GM12872 (cell line): ENCODE results near the gene VTI1A.

Experiments used
- TF ChIP-seq, protein P1 (sequence below): IDR thresholded peaks from 3 replicates; pipeline ENCODE4 v1.5.1; 2011; ENCODE audit warnings: low read depth, mild to moderate bottlenecking, low read length, moderate library complexity; ENCODE audit not compliant: insufficient read depth

VTI1A gene

DNA sequence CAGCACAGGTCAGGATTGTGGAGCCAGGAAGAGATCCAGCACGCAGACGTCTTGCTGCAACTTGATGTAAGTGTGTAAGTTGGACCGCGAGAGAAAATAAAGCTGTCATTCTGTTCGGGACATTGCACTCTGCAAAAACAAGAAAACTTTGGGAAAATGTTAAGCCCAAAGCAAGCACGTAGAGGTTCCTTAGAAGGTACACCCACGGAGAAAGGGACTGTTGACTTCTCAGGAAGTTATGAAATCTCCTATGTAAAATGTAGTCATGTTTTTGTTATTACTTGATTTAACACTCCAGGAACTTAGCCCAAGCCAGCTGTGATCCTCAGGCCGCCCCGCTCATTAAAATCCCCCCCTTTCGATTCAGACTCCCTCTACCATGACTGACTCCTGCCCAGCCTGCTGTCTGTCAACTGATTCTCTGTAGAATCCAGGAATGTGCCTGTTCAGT is 307.0 kb downstream of the VTI1A start:
- TF ChIP-seq, protein P1, sequence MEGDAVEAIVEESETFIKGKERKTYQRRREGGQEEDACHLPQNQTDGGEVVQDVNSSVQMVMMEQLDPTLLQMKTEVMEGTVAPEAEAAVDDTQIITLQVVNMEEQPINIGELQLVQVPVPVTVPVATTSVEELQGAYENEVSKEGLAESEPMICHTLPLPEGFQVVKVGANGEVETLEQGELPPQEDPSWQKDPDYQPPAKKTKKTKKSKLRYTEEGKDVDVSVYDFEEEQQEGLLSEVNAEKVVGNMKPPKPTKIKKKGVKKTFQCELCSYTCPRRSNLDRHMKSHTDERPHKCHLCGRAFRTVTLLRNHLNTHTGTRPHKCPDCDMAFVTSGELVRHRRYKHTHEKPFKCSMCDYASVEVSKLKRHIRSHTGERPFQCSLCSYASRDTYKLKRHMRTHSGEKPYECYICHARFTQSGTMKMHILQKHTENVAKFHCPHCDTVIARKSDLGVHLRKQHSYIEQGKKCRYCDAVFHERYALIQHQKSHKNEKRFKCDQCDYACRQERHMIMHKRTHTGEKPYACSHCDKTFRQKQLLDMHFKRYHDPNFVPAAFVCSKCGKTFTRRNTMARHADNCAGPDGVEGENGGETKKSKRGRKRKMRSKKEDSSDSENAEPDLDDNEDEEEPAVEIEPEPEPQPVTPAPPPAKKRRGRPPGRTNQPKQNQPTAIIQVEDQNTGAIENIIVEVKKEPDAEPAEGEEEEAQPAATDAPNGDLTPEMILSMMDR: no peak

DNA sequence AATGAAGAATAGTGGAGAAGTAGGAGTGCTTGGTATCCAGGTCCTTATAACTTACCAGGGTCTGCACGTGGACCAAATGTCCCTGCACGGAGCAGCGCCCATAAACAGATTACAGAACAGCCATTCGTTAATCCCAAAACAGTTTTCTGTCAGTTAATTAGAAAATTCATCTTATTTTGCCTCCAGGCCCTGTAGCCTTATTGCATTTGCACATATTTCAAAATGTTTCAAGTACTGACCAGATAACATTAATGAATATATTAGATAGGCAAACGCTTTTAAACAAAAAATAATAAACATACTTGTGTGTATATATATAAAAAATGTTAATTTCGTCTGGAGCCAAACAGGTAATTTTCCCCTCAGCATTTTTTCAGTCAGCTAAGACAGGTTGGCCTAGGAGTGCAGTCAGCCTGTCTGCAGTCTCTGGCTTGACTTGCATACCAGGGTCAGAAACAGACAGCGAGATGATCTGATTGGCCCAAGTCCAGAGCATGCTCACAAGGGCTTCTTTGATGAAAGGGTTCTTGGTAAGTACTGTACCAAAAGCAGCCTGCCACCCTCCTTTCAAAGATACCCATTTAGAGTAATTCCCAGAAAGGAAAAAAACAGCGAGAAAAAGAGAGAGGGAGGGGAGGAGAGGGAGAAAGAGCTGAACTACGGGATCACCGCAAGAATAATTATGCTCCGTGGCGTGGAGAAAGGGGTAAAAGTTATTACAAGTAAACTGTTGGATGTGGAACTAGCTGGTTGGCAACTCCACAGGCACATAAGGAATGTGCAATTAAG is 308.6 kb downstream of the VTI1A start:
- TF ChIP-seq, protein P1: no peak

DNA sequence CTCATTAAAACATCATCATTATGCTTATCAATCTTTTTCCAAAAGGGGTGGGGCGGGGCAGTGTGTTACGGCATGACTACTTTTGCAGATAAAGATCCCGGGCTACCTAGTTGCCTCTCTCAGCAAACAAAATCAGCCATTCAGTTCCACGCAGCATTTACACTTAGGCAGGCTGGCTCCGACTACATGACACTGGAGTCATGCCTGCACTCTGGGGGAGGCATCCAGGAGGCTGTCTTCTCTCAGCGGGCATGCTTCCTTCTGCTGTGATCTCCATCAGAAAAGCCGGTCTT is 309.2 kb downstream of the VTI1A start:
- TF ChIP-seq, protein P1: no peak

DNA sequence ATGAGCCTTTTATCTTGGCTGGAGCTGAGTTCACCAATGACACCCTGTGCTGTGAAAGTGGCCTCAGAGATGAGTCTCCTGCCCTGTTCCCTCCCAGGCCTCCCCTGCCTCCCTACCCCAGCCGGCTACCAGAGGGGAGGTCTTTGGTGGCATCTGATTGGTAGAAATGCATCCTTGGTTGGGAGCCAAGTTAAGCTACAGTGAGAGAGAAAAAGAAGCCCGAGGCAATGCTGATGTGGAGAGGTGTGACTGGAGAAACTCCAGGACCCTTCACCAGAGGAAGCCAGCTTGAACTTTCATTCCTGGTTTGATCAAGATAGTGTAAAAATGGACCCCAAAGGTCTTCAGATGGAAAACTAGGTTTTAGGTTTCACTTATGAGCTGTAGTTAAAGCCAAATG is 311.9 kb downstream of the VTI1A start:
- TF ChIP-seq, protein P1: no peak

DNA sequence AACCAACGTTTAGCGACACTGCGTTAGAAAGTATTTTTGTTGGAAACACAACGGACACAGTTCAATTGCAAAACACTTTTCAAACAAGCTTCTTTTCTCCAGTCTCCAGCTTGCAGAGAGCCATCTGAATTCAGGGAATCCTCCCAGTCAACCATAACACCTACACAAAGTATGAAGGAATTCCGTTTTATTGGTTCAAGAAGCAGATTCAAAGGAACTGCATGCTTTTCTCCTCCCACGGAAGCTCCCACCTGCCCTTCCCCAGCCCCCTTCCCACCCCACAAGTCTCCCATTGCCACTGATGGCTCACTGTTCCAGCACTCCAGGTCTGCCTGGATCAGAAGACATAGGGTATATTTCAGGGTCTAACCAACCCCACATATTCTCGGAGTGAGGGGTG is 312.5 kb downstream of the VTI1A start:
- TF ChIP-seq, protein P1: no peak

DNA sequence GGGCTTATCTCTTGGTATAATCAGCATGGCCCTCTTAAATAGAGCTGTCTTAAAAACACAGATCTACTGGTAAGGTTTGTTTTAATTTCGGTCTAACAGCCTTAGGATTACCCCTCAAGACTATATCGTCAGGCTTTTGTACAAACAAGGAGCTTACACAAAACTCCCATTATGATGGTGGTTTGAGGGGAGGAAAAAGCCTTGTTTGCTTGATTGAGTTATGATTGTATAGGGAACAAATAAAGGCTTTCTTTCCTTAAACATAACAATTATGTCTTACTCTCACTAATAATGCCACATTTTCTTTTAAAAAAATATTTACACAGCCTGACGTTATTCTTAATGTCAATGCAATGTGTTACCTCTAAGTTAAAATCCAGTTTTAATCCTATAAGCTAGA is 314.2 kb downstream of the VTI1A start:
- TF ChIP-seq, protein P1: no peak

DNA sequence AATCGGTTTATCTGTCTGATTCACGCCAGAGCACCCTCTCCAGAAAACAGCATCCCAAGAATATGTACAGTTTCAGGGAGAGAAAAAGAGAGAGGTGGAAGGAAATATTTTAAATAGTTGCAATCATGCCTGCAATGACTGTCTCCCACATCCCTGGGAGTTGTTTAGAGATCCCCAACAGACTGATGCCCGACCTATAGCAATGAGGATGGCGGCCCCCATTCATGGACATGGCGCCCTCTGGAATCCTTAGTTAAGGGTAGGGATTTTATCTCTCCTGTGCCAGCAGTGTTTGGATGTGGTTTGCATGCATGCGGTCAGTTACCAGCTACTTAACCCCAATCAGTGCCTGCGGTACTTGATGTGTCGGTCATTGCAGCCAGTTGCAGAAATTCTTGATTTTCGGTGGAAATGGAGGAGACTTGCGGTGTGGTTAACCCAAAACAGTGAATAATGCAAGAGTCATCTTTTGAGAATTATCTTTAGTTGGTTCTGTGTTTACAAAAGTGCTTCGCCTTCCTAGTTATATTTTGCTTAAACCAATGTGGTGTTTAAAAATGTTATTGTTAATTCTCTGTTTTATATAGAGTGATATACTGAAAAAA is 317.0 kb downstream of the VTI1A start:
- TF ChIP-seq, protein P1: no peak
